ENCODE results near the gene LAG3. TPM values are rescaled to one million over a fixed set of nuclear protein-coding genes. Genes with fewer than 3 reads are reported as not detected.

LAG3 gene
- total RNA-seq, 4 donors from 2014 or later: not detected

GRCh38 chr12:6783828-6784227 is 11.5 kb downstream of the LAG3 start:
- intact Hi-C loops (cut with DNase I; ENCODE audit: low total_unique reads) (no loop called here), in situ Hi-C loops (cut with MboI; ENCODE audit: low sequenced_read_pairs in 4 of 4) (loop anchor here in 2 of 4 donors (5.0 kb wide), 2 partner anchors 42 to 47 kb away; no protein-coding TSS in a partner anchor)
- H3K4me1 ChIP-seq: peaks cover 0 to 3% of the 10 kb centered on the region in 2 donors
- H3K4me3 ChIP-seq: no peak overlapping the region
- H3K27me3 ChIP-seq: no peaks in the 10 kb centered on the region
- TF ChIP-seq CTCF (IDR thresholded peaks at IDR 0.05 in 4 of 5, conservative IDR thresholded peaks at IDR 0.05 in 1 of 5) (no peak), POLR2A (IDR thresholded peaks at IDR 0.05) (no peak)
- no peak overlapping the region for H3K27ac ChIP-seq
- DNase-seq (no peak), ATAC-seq (no peak)
- H3K9me3 ChIP-seq: no peaks in the 10 kb centered on the region
- H3K36me3 ChIP-seq: no peaks in the 10 kb centered on the region

GRCh38 chr12:6784296-6784695 is 12.0 kb downstream of the LAG3 start:
- Histone ChIP-seq H3K27ac (no peak overlapping the region), H3K4me3 (no peak overlapping the region), H3K4me1 (no peaks in the 10 kb centered on the region), H3K9me3 (no peaks in the 10 kb centered on the region), H3K36me3 (no peaks in the 10 kb centered on the region), H3K27me3 (no peaks in the 10 kb centered on the region)
- intact Hi-C loops (cut with DNase I; ENCODE audit: low total_unique reads) (no loop called here), in situ Hi-C loops (cut with MboI; ENCODE audit: low sequenced_read_pairs in 4 of 4) (loop anchor here in 2 of 4 donors (5.0 kb wide), 2 partner anchors 42 to 47 kb away; no protein-coding TSS in a partner anchor)
- no peak for DNase-seq
- no peak for ATAC-seq
- TF ChIP-seq CTCF (IDR thresholded peaks at IDR 0.05 in 4 of 5, conservative IDR thresholded peaks at IDR 0.05 in 1 of 5) (no peak), POLR2A (IDR thresholded peaks at IDR 0.05) (no peak)

GRCh38 chr12:6784761-6785160 is 12.4 kb downstream of the LAG3 start:
- no peaks in the 10 kb centered on the region for H3K9me3 ChIP-seq
- H3K4me1 ChIP-seq: no peaks in the 10 kb centered on the region
- ATAC-seq (no peak), DNase-seq (no peak)
- no peak for TF ChIP-seq POLR2A (IDR thresholded peaks at IDR 0.05)
- no peak for TF ChIP-seq CTCF (IDR thresholded peaks at IDR 0.05 in 4 of 5, conservative IDR thresholded peaks at IDR 0.05 in 1 of 5)
- H3K27me3 ChIP-seq: no peaks in the 10 kb centered on the region
- no peak overlapping the region for H3K27ac ChIP-seq
- no peak overlapping the region for H3K4me3 ChIP-seq
- intact Hi-C loops (cut with DNase I; ENCODE audit: low total_unique reads) (no loop called here), in situ Hi-C loops (cut with MboI; ENCODE audit: low sequenced_read_pairs in 4 of 4) (loop anchor here in 2 of 4 donors (5.0 kb wide), 2 partner anchors 42 to 47 kb away; no protein-coding TSS in a partner anchor)
- no peaks in the 10 kb centered on the region for H3K36me3 ChIP-seq

GRCh38 chr12:6786416-6787094 is 14.2 kb downstream of the LAG3 start:
- no peaks in the 10 kb centered on the region for H3K27me3 ChIP-seq
- in situ Hi-C loops (cut with MboI; ENCODE audit: low sequenced_read_pairs in 4 of 4) (no loop called here), intact Hi-C loops (cut with DNase I; ENCODE audit: low total_unique reads) (no loop called here)
- H3K4me1 ChIP-seq: no peaks in the 10 kb centered on the region
- H3K27ac ChIP-seq: no peak overlapping the region
- TF ChIP-seq CTCF (IDR thresholded peaks at IDR 0.05 in 4 of 5, conservative IDR thresholded peaks at IDR 0.05 in 1 of 5) (no peak), POLR2A (IDR thresholded peaks at IDR 0.05) (no peak)
- no peak for DNase-seq
- H3K4me3 ChIP-seq: no peak overlapping the region
- H3K36me3 ChIP-seq: no peaks in the 10 kb centered on the region
- H3K9me3 ChIP-seq: no peaks in the 10 kb centered on the region
- no peak for ATAC-seq
